IMR-90 (cell line): ENCODE results near the gene C8B.
A peak's percentile ranks its signal among the peaks of the same experiment; 100 is the strongest.

Source experiments
- MAFK ChIP-seq: IDR thresholded peaks from 2 replicates; pipeline ENCODE4 v1.6.1; 2012; ENCODE audit warnings: low read depth, low read length, improper control_type of control experiment
- POLR2A ChIP-seq: IDR thresholded peaks from 2 replicates; pipeline ENCODE4 v1.6.1; 2012; ENCODE audit warnings: mild to moderate bottlenecking, low read depth, low read length
- TF ChIP-seq, protein P1 (sequence below): conservative IDR thresholded peaks from 2 replicates; pipeline ENCODE4 v1.5.1; 2012; ENCODE audit warnings: mild to moderate bottlenecking, low read depth, low read length, improper control_type of control experiment

DNA sequence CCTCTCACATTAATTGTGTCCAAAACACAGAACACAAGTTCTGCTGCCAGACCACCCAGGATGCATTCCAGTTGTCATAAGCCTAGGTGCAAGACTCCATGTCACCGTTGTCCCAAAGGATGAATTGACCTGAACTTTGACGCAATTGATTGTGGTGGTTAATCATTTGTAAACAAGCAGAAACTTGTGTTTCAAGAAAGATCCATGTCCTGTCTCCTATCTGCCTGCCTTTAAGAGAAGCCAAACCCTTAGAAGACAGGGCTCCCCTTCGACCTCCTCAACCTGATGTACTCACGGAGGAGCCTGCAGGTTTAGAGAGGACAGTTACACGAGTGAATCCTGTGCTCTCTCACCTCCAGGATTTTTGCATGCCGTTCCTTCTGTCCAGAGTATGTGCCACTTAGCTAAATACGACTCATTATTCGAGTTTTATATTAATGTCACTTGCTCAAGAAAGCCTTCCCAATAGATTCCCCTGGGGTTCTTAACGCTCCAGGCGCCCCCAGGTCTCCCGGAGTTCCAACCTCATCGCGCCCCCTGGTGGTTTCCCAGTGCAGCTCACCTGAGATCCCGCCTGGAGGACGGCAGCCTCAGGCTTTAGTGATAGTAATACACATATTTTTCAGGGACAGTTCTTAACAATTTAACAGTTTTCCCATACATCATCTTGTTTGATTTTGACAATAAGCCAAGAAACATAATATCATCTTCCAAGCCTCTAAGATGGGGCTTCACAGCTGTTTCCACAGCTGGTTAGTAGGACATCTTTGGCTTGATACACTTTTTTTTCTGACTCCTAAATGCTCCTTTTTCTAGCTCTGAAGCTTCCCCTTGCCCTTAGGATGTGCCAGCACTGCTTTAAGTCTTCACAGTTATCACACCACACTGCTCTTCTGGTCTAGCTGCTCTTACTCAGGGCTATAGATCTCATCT lies 2.4 kb upstream of the C8B start:
- no peak for TF ChIP-seq MAFK
- TF ChIP-seq, protein P1, sequence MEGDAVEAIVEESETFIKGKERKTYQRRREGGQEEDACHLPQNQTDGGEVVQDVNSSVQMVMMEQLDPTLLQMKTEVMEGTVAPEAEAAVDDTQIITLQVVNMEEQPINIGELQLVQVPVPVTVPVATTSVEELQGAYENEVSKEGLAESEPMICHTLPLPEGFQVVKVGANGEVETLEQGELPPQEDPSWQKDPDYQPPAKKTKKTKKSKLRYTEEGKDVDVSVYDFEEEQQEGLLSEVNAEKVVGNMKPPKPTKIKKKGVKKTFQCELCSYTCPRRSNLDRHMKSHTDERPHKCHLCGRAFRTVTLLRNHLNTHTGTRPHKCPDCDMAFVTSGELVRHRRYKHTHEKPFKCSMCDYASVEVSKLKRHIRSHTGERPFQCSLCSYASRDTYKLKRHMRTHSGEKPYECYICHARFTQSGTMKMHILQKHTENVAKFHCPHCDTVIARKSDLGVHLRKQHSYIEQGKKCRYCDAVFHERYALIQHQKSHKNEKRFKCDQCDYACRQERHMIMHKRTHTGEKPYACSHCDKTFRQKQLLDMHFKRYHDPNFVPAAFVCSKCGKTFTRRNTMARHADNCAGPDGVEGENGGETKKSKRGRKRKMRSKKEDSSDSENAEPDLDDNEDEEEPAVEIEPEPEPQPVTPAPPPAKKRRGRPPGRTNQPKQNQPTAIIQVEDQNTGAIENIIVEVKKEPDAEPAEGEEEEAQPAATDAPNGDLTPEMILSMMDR: peak; percentile 50
- no peak for TF ChIP-seq POLR2A
